ENCODE results near the gene CTAG1A. TPM values are rescaled to one million over a fixed set of nuclear protein-coding genes. Genes with fewer than 3 reads are reported as not detected.
"Not testable (repeated sequence)": the region's sequence is repeated elsewhere in the genome, so short reads cannot be mapped to it uniquely, and the experiment has no call there.

CTAG1A gene
- polyA plus RNA-seq, 1 donor = not detected

DNA sequence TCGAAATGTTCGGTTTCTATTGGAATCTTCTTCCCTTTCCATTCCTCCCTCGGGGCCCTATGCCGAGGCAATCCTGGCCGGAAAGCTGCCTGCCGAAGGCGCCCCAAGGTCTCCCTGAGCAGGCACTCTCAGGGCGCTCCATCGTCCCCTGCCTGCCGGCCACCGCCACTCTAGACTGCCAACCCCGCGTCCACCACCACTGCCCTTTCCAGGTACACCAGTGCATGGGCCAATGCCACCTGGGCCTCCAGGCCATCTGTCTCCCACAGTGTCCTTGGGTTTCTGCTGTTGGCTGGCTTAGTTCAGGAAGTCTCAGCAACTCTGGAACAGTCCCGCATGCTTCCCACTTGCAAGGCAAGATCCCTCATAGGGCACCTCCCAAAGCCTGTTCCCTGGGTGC lies 14.6 kb downstream of the CTAG1A start:
- no CpG with 5 or more reads among the region's 14 CpGs for WGBS (ENCODE audit: insufficient coverage, low lambda C conversion rate)
- H3K27ac ChIP-seq (ENCODE audit: low read length) = no peak overlapping the region
- no peak for DNase-seq

GRCh38 chrX:154600759-154601374 lies 15.9 kb downstream of the CTAG1A start:
- H3K27me3 ChIP-seq (ENCODE audit: control insufficient read depth, insufficient read depth, low read length) = no peaks in the 10 kb centered on the region
- H3K9me3 ChIP-seq (ENCODE audit: control insufficient read depth, low read depth, low read length) = no peaks in the 10 kb centered on the region
- H3K36me3 ChIP-seq (ENCODE audit: control insufficient read depth, insufficient read depth, low read length) = no peaks in the 10 kb centered on the region
- WGBS (ENCODE audit: insufficient coverage, low lambda C conversion rate) = no CpG with 5 or more reads among the region's 15 CpGs
- no peak for DNase-seq
- no peaks in the 10 kb centered on the region for H3K4me1 ChIP-seq (ENCODE audit: control insufficient read depth, insufficient read depth, low read length)
- no peak overlapping the region for H3K4me3 ChIP-seq (ENCODE audit: low read length)
- H3K27ac ChIP-seq (ENCODE audit: low read length) = no peak overlapping the region

More for the DNA sequence above, 14.6 kb downstream of the CTAG1A start:
- H3K27me3 ChIP-seq (ENCODE audit: control insufficient read depth, insufficient read depth, low read length) = no peaks in the 10 kb centered on the region
- no peaks in the 10 kb centered on the region for H3K36me3 ChIP-seq (ENCODE audit: control insufficient read depth, insufficient read depth, low read length)
- H3K9me3 ChIP-seq (ENCODE audit: control insufficient read depth, low read depth, low read length) = no peaks in the 10 kb centered on the region
- no peaks in the 10 kb centered on the region for H3K4me1 ChIP-seq (ENCODE audit: control insufficient read depth, insufficient read depth, low read length)
- no peak overlapping the region for H3K4me3 ChIP-seq (ENCODE audit: low read length)

DNA sequence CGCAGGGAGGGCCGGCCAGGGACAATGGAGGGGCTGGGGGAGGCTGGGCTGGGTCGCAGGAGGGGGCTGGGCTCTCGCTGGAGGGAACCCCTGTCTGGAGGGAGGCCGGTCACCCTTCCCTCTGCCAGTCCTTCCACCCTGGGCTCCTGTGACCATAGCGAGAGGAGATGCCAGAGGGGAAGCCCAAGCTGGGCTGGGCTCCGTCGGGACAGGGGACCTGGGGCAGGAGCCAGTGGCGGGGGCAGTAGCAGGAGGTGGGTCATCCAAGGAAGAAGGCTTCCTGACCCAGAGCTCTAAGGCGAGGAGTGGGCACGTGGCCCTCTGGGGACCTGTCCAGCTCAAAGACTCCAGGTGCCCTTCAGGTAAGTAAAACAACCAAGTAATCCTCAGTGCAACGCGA lies 17.3 kb downstream of the CTAG1A start:
- Histone ChIP-seq H3K9me3 (ENCODE audit: control insufficient read depth, low read depth, low read length) (no peaks in the 10 kb centered on the region), H3K4me3 (ENCODE audit: low read length) (no peak overlapping the region), H3K36me3 (ENCODE audit: control insufficient read depth, insufficient read depth, low read length) (no peaks in the 10 kb centered on the region), H3K27ac (ENCODE audit: low read length) (no peak overlapping the region), H3K27me3 (ENCODE audit: control insufficient read depth, insufficient read depth, low read length) (no peaks in the 10 kb centered on the region), H3K4me1 (ENCODE audit: control insufficient read depth, insufficient read depth, low read length) (no peaks in the 10 kb centered on the region)
- no CpG with 5 or more reads among the region's 13 CpGs for WGBS (ENCODE audit: insufficient coverage, low lambda C conversion rate)
- DNase-seq = no peak

GRCh38 chrX:154602766-154603437 lies 18.0 kb downstream of the CTAG1A start:
- Histone ChIP-seq H3K36me3 (ENCODE audit: control insufficient read depth, insufficient read depth, low read length) (no peaks in the 10 kb centered on the region), H3K4me1 (ENCODE audit: control insufficient read depth, insufficient read depth, low read length) (no peaks in the 10 kb centered on the region), H3K27ac (ENCODE audit: low read length) (no peak overlapping the region), H3K9me3 (ENCODE audit: control insufficient read depth, low read depth, low read length) (no peaks in the 10 kb centered on the region), H3K4me3 (ENCODE audit: low read length) (no peak overlapping the region), H3K27me3 (ENCODE audit: control insufficient read depth, insufficient read depth, low read length) (no peaks in the 10 kb centered on the region)
- DNase-seq = no peak
- no CpG with 5 or more reads among the region's 18 CpGs for WGBS (ENCODE audit: insufficient coverage, low lambda C conversion rate)

- no CpG with 5 or more reads among the region's 13 CpGs for WGBS (ENCODE audit: insufficient coverage, low lambda C conversion rate)
- no peak overlapping the region for H3K27ac ChIP-seq (ENCODE audit: low read length)
- DNase-seq = no peak
Observed at GRCh38 chrX:154603438-154604430, 18.8 kb downstream of the CTAG1A start.

DNA sequence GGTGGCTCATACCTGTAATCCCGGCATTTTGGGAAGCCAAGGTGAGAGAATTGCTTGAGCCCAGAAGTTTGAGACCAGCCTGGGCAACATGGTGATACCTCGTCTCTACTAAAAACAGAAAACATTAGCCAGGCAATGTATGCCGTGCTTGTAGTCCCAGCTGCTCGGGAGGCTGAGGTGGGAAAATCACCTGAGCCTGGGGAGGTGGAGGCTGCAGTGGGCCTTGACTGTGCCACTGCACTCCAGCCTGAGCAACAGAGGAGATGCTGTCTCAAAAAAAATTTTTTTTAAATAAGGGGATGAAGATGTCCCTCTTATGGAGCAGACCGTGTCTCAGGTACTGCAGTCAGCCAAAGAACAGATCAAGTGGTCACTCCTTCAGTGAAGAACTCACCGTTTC lies 20.6 kb downstream of the CTAG1A start:
- no peak overlapping the region for H3K4me3 ChIP-seq (ENCODE audit: low read length)
- H3K36me3 ChIP-seq (ENCODE audit: control insufficient read depth, insufficient read depth, low read length) = no peaks in the 10 kb centered on the region
- no peaks in the 10 kb centered on the region for H3K9me3 ChIP-seq (ENCODE audit: control insufficient read depth, low read depth, low read length)
- H3K27me3 ChIP-seq (ENCODE audit: control insufficient read depth, insufficient read depth, low read length) = no peaks in the 10 kb centered on the region
- no peaks in the 10 kb centered on the region for H3K4me1 ChIP-seq (ENCODE audit: control insufficient read depth, insufficient read depth, low read length)
- WGBS (ENCODE audit: insufficient coverage, low lambda C conversion rate) = no CpG with 5 or more reads among the region's 6 CpGs
- no peak for DNase-seq
- H3K27ac ChIP-seq (ENCODE audit: low read length) = no peak overlapping the region

More at GRCh38 chrX:154603438-154604430, 18.8 kb downstream of the CTAG1A start:
- Histone ChIP-seq H3K27me3 (ENCODE audit: control insufficient read depth, insufficient read depth, low read length) (no peaks in the 10 kb centered on the region), H3K4me3 (ENCODE audit: low read length) (no peak overlapping the region), H3K4me1 (ENCODE audit: control insufficient read depth, insufficient read depth, low read length) (no peaks in the 10 kb centered on the region), H3K9me3 (ENCODE audit: control insufficient read depth, low read depth, low read length) (no peaks in the 10 kb centered on the region), H3K36me3 (ENCODE audit: control insufficient read depth, insufficient read depth, low read length) (no peaks in the 10 kb centered on the region)

DNA sequence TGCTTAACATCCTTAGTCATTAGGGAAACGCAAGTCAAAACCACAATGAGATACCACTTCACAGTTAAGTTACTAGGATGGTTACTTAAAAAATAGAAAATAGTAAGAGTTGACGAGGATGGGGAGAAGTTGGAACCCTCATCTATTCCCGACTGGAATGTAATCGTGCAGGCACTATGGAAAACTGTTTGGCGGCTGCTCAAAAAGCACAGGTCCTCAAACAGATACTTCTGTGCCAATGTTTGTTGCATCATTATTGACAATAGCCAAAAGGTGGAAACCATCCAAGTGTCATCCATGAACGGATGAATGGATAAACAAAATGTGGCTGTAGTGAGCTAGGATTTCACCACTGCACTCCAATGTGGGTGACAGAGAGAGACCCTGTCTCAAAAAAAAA lies 22.4 kb downstream of the CTAG1A start:
- H3K27ac ChIP-seq (ENCODE audit: low read length) = no peak overlapping the region
- H3K4me1 ChIP-seq (ENCODE audit: control insufficient read depth, insufficient read depth, low read length) = no peaks in the 10 kb centered on the region
- no peaks in the 10 kb centered on the region for H3K9me3 ChIP-seq (ENCODE audit: control insufficient read depth, low read depth, low read length)
- H3K36me3 ChIP-seq (ENCODE audit: control insufficient read depth, insufficient read depth, low read length) = no peaks in the 10 kb centered on the region
- H3K27me3 ChIP-seq (ENCODE audit: control insufficient read depth, insufficient read depth, low read length) = no peaks in the 10 kb centered on the region
- H3K4me3 ChIP-seq (ENCODE audit: low read length) = no peak overlapping the region
- DNase-seq = no peak
- WGBS (ENCODE audit: insufficient coverage, low lambda C conversion rate) = no CpG with 5 or more reads among the region's 6 CpGs

GRCh38 chrX:154607976-154608375 lies 23.0 kb downstream of the CTAG1A start:
- WGBS (ENCODE audit: insufficient coverage, low lambda C conversion rate) = no CpG with 5 or more reads among the region's 11 CpGs
- DNase-seq; H3K4me3 ChIP-seq (ENCODE audit: low read length); H3K9me3 ChIP-seq (ENCODE audit: control insufficient read depth, low read depth, low read length); H3K27ac ChIP-seq (ENCODE audit: low read length); H3K27me3 ChIP-seq (ENCODE audit: control insufficient read depth, insufficient read depth, low read length); H3K4me1 ChIP-seq (ENCODE audit: control insufficient read depth, insufficient read depth, low read length); H3K36me3 ChIP-seq (ENCODE audit: control insufficient read depth, insufficient read depth, low read length): not testable (repeated sequence)

- not testable (repeated sequence) for H3K27me3 ChIP-seq (ENCODE audit: control insufficient read depth, insufficient read depth, low read length); H3K27ac ChIP-seq (ENCODE audit: low read length); H3K4me3 ChIP-seq (ENCODE audit: low read length); H3K36me3 ChIP-seq (ENCODE audit: control insufficient read depth, insufficient read depth, low read length); DNase-seq; H3K4me1 ChIP-seq (ENCODE audit: control insufficient read depth, insufficient read depth, low read length); H3K9me3 ChIP-seq (ENCODE audit: control insufficient read depth, low read depth, low read length)
- no CpG with 5 or more reads among the region's 12 CpGs for WGBS (ENCODE audit: insufficient coverage, low lambda C conversion rate)
Observed at GRCh38 chrX:154608823-154609222, 23.9 kb downstream of the CTAG1A start.

DNA sequence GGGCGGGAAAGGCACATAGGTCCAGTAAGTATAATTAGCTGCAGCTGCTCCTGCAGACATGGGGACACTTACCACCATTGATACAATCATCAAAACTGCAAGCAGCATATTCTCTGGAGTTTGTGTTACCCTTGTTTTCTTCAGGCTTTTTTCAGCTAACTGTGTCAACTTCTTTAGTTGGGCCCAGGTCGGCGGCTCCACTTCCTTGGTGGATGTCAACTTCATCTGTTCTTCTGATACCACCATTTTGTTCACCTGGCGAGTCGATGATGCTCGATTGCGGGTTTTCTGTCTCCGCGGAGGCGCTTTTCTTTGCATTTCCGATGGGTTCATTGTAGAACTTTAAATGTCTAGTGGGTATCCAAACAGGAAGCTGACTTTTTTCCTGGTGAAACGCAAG lies 26.2 kb downstream of the CTAG1A start:
- not testable (repeated sequence) for H3K4me3 ChIP-seq (ENCODE audit: low read length); H3K4me1 ChIP-seq (ENCODE audit: control insufficient read depth, insufficient read depth, low read length); H3K27ac ChIP-seq (ENCODE audit: low read length); H3K36me3 ChIP-seq (ENCODE audit: control insufficient read depth, insufficient read depth, low read length); H3K9me3 ChIP-seq (ENCODE audit: control insufficient read depth, low read depth, low read length); DNase-seq; H3K27me3 ChIP-seq (ENCODE audit: control insufficient read depth, insufficient read depth, low read length)
- WGBS (ENCODE audit: insufficient coverage, low lambda C conversion rate) = no CpG with 5 or more reads among the region's 12 CpGs
